PC-9 (cell line): ENCODE data around the gene MGAT5.

ENCODE experiments used
- EZH2 ChIP-seq: fragments of 200-600 bp; sonication (generic); IDR thresholded peaks from 2 replicates; pipeline ENCODE4 v1.8.0; 2017; ENCODE audit warnings: antibody characterized with exemption, low read depth
- TF ChIP-seq, protein P1 (sequence below): fragments of 200-600 bp; sonication (generic); conservative IDR thresholded peaks from 2 replicates; pipeline ENCODE4 v1.6.1; 2017; ENCODE audit warnings: mixed run types, antibody characterized with exemption, mild to moderate bottlenecking, moderate library complexity

DNA sequence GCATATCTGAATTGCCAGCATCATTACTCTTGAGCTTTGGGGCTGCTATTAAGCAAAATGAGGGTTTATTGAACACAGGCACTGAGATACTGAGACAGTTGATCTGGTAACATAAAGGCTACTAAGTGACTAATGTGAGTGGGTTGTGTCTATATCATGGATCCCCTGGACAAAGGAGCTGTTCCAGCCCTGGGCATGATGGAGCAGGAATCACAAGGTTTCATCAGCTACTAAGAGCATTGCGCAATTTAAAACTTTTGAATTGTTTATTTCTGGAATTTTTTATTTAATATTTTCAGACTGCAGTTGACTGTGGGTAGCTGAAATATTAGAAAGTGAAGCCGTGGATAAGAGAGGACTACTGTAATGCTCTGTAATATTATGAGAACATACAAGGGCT lies 73.5 kb downstream of the MGAT5 start:
- TF ChIP-seq, protein P1, sequence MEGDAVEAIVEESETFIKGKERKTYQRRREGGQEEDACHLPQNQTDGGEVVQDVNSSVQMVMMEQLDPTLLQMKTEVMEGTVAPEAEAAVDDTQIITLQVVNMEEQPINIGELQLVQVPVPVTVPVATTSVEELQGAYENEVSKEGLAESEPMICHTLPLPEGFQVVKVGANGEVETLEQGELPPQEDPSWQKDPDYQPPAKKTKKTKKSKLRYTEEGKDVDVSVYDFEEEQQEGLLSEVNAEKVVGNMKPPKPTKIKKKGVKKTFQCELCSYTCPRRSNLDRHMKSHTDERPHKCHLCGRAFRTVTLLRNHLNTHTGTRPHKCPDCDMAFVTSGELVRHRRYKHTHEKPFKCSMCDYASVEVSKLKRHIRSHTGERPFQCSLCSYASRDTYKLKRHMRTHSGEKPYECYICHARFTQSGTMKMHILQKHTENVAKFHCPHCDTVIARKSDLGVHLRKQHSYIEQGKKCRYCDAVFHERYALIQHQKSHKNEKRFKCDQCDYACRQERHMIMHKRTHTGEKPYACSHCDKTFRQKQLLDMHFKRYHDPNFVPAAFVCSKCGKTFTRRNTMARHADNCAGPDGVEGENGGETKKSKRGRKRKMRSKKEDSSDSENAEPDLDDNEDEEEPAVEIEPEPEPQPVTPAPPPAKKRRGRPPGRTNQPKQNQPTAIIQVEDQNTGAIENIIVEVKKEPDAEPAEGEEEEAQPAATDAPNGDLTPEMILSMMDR: no peak
- no peak for TF ChIP-seq EZH2
